ENCODE results near the gene KLHL22.
"Not testable (repeated sequence)": the region's sequence is repeated elsewhere in the genome, so short reads cannot be mapped to it uniquely, and the experiment has no call there.

KLHL22 gene

GRCh38 chr22:20430720-20431510 is 64.7 kb downstream of the KLHL22 start:
- DNase-seq: peak in 1 of 2 donors; percentile 21

- no peak for DNase-seq
Measured at GRCh38 chr22:20430101-20430719, 65.4 kb downstream of the KLHL22 start.

- DNase-seq: peak in 1 of 2 donors; percentile 65
Measured at GRCh38 chr22:20429254-20430100, 66.1 kb downstream of the KLHL22 start.

GRCh38 chr22:20428496-20429253 is 66.9 kb downstream of the KLHL22 start:
- no peak for DNase-seq

- DNase-seq: no peak
Measured at GRCh38 chr22:20427945-20428417, 67.6 kb downstream of the KLHL22 start.

GRCh38 chr22:20427104-20427944 is 68.3 kb downstream of the KLHL22 start:
- no peak for DNase-seq

- no peak for DNase-seq
Measured at GRCh38 chr22:20426259-20426615, 69.4 kb downstream of the KLHL22 start.

- no peak for DNase-seq
Measured at GRCh38 chr22:20425566-20426258, 69.9 kb downstream of the KLHL22 start.

GRCh38 chr22:20424932-20425565 is 70.5 kb downstream of the KLHL22 start:
- DNase-seq: no peak

- no peak for DNase-seq
Measured at GRCh38 chr22:20424568-20424931, 71.0 kb downstream of the KLHL22 start.

- DNase-seq: no peak
Measured at GRCh38 chr22:20423906-20424551, 71.6 kb downstream of the KLHL22 start.

- DNase-seq: no peak
Measured at GRCh38 chr22:20423008-20423905, 72.3 kb downstream of the KLHL22 start.

- no peak for DNase-seq
Measured at GRCh38 chr22:20422271-20423007, 73.2 kb downstream of the KLHL22 start.

- DNase-seq: no peak
Measured at GRCh38 chr22:20421507-20421874, 74.1 kb downstream of the KLHL22 start.

GRCh38 chr22:20420157-20420842 is 75.3 kb downstream of the KLHL22 start:
- DNase-seq: no peak

GRCh38 chr22:20419664-20419951 is 76.0 kb downstream of the KLHL22 start:
- no peak for DNase-seq

GRCh38 chr22:20418211-20418788 is 77.3 kb downstream of the KLHL22 start:
- peak; percentile 14 to 39 for DNase-seq

GRCh38 chr22:20415699-20416098 is 79.9 kb downstream of the KLHL22 start:
- not testable (repeated sequence) for DNase-seq

All from bone marrow (tissue), 2 donors.